CD4-positive, alpha-beta T cell treated with Interferon gamma for 1 hour (primary cell): ENCODE data around the gene PCDHGC4.

Source experiments
- DNase-seq: peaks from one replicate; pipeline ENCODE4 v3.0.0-alpha.2; 2020

Gene PCDHGC4

DNA sequence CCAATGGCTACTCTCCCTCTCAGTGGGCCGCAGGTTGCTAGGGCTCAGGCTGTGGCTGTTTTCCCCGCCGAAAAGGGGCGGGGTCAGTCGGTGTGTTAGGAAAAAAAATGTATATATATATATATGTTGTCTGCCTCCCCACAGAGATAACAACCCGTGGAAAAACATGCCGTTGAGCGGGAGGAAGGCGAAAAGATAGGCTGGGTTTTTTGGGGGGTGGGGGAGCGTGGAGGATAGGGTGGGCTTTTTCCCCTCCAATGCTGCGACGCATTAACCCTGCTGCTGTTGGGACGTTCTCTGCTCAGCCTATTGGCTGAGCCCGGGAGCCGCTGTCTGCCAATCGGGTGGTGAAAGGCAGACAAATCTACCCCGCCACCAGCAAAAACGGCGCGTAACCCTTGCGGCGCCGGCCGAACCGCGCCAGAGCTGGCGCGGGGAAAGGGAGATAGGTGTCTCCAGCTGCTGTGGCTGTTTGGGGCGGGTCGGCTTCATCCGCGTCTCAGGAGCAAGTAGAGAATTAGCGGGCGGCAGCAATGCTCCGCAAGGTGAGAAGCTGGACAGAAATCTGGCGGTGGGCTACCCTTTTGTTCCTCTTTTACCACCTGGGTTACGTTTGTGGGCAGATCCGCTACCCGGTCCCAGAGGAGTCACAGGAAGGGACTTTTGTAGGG is at the start of gene PCDHGC4:
PCDHGC4 (plus strand) TSS at position 390 of the 671 bp plus-strand sequence; CDS start at position 534, 144 bp downstream.
- DNase-seq, result no peak

GRCh38 chr5:141437221-141437620 is 47.6 kb upstream of the PCDHGC4 start:
- DNase-seq, result no peak

- DNase-seq, result no peak
Observed at GRCh38 chr5:141439411-141440141, 45.3 kb upstream of the PCDHGC4 start.

DNA sequence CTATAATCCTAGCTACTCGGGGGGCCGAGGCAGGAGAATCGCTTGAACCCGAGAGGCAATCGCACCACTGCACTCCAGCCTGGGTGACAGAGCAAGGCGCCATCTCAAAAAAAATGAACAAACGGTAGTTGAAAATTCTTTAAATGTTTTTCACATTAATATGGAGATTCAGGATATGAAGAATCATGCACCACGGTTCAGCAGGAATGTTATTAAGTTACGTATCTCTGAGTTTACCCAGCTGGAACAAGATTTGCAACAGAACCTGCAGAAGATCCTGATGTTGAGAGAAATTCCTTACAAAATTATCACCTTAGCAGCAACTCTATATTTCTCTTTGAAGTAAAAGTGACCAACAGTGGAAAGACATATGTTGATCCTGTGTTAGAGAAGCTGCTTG is 44.5 kb upstream of the PCDHGC4 start:
- no peak for DNase-seq

DNA sequence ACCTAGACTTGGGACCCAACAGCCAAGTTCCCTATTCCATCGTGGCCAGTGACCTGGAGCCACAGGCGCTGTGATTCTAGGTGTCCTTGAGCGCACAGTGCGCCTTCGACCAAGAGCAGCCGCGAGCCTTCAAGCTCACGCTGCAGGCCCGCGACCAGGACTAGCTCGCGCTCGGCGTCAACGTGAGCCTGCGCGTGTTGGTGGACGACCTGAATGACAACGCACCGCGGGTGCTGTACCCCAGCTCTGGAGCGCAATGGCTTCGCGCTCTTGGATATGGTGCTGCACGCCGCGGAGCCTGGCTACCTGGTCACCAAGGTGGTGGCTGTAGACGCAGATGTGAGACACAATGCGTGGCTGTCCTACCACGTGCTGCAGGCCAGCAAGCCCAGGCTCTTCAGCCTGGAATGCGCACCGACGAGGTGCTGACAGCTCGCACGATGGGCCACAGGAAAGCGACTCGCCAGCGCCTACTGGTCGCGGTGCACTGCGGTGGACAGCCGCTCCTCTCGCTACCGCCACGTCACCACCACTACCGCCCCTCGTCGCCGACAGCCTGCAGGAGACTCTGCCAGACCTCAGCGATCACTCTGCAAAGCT is 43.2 kb upstream of the PCDHGC4 start:
- no peak for DNase-seq

GRCh38 chr5:141465351-141465750 is 19.5 kb upstream of the PCDHGC4 start:
- no peak for DNase-seq

DNA sequence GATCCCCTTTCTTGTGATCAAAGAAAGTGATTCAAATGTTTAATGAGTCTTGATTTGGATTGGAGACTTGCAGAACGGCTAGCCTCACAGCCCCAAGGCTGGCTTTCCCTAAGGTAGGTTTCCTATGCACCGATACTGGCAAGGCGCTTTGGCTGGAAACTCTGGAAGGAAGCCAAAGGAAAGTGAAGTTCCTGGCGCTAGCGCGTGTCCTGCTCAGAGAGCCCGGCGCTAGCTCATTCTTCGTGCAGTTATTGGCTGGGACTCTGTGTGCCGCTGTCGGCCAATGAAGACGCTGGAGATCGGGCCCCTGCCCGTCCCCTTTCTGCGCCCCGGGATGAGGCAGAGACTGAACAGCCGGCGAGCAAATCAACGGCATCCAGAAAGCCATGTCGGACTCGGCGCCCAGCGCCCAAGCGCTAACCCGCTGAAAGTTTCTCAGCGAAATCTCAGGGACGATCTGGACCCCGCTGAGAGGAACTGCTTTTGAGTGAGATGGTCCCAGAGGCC is 9.2 kb upstream of the PCDHGC4 start, which contains the start of gene PCDHGC3:
PCDHGC3 (plus strand) TSS at position 342 of the 507 bp plus-strand sequence; CDS start at position 493, 151 bp downstream.
- DNase-seq, result peak; percentile 31

DNA sequence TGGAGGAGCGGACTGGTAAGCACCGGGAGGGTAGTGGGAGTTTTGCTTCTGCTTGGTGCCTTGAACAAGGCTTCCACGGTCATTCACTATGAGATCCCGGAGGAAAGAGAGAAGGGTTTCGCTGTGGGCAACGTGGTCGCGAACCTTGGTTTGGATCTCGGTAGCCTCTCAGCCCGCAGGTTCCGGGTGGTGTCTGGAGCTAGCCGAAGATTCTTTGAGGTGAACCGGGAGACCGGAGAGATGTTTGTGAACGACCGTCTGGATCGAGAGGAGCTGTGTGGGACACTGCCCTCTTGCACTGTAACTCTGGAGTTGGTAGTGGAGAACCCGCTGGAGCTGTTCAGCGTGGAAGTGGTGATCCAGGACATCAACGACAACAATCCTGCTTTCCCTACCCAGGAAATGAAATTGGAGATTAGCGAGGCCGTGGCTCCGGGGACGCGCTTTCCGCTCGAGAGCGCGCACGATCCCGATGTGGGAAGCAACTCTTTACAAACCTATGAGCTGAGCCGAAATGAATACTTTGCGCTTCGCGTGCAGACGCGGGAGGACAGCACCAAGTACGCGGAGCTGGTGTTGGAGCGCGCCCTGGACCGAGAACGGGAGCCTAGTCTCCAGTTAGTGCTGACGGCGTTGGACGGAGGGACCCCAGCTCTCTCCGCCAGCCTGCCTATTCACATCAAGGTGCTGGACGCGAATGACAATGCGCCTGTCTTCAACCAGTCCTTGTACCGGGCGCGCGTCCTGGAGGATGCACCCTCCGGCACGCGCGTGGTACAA is 8.5 kb upstream of the PCDHGC4 start:
- DNase-seq, result no peak

DNA sequence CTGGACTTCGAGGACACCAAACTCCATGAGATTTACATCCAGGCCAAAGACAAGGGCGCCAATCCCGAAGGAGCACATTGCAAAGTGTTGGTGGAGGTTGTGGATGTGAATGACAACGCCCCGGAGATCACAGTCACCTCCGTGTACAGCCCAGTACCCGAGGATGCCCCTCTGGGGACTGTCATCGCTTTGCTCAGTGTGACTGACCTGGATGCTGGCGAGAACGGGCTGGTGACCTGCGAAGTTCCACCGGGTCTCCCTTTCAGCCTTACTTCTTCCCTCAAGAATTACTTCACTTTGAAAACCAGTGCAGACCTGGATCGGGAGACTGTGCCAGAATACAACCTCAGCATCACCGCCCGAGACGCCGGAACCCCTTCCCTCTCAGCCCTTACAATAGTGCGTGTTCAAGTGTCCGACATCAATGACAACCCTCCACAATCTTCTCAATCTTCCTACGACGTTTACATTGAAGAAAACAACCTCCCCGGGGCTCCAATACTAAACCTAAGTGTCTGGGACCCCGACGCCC is 7.7 kb upstream of the PCDHGC4 start:
- DNase-seq, result no peak

GRCh38 chr5:141477815-141478214 is 7.0 kb upstream of the PCDHGC4 start:
- DNase-seq, result no peak

GRCh38 chr5:141478321-141478945 is 6.4 kb upstream of the PCDHGC4 start:
- DNase-seq, result no peak

DNA sequence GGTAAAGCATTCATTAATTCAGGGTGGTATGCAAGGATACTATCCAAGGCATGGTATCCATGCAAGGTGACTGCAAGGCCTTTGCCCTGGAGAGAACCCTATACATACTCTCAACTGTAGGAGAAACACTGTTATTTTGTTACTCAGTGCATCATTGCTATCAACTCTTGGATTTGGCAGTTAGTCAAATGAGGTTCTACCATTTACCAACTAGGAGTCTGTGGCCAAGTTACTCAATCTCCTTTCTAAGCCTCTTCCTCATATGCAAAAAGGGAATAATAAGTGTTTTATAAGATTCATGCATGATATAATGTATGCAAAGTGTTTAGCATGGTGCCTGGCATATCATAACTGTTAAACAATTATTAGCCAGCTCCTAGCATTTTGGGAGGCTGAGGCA is 5.1 kb upstream of the PCDHGC4 start:
- no peak for DNase-seq

GRCh38 chr5:141483902-141484301 is 928 bp upstream of the PCDHGC4 start:
- DNase-seq, result no peak

GRCh38 chr5:141484310-141484640 is 555 bp upstream of the PCDHGC4 start:
- no peak for DNase-seq

GRCh38 chr5:141485321-141486055 is 658 bp downstream of the PCDHGC4 start:
- DNase-seq, result no peak

DNA sequence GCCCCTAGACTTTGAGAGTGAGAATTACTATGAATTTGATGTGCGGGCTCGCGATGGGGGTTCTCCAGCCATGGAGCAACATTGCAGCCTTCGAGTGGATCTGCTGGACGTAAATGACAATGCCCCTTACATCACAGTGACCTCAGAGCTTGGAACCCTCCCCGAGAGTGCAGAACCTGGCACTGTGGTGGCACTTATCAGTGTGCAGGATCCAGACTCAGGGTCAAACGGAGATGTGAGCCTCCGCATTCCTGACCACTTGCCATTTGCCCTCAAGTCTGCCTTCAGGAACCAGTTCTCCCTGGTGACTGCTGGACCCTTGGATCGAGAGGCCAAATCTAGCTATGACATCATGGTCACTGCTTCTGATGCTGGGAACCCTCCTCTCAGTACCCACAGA is 1.3 kb downstream of the PCDHGC4 start:
- no peak for DNase-seq

- no peak for DNase-seq
Observed at GRCh38 chr5:141487131-141487530, 2.3 kb downstream of the PCDHGC4 start.

DNA sequence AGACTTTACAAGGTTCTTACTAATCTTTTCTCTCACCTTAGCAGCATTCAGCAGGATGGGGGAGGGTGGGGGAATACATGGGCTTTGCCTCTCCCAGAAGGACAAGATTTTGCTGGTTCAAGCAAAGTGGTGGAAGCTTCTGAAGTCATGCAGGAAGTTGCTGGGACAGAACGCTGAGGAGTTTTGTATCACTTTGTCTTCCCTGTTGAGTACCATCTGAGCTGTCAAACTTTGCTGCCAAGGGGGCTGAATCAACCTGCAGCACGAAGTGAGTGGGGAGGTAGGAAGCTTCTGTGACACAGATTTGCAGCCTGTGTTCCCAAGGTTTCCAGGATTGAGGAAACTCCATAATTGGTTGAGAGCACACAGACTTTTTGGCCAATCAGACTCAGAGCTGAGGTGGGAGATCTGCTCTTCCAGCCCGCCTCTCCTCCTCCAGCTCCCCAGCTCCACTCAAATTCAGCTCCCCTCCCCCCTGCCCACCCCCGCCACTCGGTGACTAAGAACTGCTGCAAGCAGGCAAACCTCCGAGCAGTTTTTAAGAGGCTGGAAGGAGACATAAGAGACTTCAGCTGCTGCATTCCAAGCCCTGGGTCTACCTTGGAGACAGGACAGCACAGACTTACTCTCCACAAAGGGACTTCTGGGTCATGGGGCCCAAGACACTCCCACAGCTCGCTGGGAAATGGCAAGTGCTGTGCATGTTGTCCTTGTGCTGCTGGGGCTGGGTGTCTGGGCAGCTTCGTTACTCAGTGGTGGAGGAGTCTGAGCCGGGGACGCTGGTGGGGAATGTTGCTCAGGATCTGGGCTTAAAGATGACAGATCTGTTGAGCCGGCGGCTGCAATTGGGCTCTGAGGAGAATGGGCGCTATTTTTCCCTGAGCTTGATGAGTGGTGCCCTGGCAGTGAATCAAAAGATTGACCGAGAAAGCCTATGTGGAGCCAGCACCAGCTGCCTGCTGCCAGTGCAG is 4.0 kb downstream of the PCDHGC4 start, which contains the start of gene PCDHGC5:
PCDHGC5 (plus strand) TSS at position 491 of the 971 bp plus-strand sequence; CDS start at position 651, 160 bp downstream.
- no peak for DNase-seq

DNA sequence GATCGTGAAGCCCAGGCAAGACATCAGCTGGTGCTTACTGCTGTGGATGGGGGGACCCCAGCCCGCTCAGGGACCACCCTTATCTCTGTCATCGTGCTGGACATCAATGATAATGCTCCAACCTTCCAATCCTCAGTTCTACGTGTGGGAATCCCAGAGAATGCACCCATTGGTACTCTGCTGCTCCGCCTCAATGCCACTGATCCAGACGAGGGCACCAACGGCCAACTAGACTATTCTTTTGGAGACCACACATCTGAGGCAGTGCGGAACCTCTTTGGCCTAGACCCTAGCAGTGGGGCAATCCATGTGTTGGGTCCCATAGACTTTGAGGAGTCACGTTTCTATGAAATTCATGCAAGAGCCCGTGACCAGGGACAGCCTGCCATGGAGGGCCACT is 5.0 kb downstream of the PCDHGC4 start:
- no peak for DNase-seq

DNA sequence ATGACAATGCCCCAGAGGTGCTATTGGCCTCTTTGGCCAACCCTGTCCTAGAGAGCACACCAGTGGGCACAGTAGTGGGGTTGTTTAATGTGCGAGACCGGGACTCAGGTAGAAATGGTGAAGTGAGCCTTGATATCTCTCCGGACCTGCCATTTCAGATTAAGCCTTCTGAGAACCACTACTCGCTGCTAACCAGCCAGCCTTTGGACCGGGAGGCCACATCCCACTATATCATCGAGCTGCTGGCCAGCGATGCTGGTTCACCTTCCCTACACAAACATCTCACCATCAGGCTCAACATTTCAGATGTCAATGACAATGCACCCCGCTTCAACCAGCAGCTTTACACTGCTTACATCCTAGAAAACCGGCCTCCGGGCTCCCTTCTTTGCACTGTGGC is 5.4 kb downstream of the PCDHGC4 start:
- no peak for DNase-seq
